Activated CD4-positive, CD25-positive, alpha-beta regulatory T cell treated with anti-CD3 and anti-CD28 coated beads, Interleukin-2, amount 50 U/mL, for 16 hours (primary cell): ENCODE results near the gene TBCE.

Experiments used
- DNase-seq: peaks from one replicate; pipeline ENCODE4 v3.0.0-alpha.2; 2020; ENCODE audit warnings: low read depth, low spot score

Gene TBCE

DNA sequence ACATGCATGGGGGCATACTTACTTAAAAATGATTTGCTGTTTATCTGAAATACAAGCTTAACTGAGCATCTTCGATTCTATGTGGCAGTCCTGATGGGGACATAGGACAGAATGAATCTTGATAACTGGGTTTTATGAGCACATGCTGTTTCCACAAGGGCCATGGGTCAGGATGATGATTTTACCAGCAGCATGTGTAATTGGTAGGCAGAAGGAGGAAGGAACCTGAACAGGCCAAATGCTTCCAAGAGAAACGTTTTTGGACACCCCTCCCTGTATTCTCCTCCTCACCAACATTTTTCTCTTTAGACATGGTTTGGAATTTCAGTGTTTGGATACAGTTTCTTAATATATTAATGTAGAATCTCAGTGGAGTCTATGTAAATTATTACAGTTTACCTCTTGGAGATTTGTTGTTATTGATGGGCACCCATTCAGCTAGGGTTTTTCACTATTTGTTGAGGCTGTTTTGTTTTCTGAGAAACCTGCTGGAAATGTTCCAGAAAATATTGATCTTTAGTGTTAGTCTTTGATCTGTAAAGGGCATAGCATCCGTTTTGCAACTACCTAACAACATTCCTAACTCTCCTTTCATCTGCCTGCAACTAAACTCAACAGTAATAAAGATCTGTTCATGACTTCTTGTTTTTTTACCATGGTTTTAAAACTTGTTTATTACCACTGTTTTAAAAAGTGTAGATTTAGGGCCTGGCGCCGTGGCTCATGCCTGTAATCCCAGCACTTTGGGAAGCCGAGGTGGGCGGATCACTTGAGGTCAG is 42.0 kb downstream of the TBCE start:
- DNase-seq = no peak

DNA sequence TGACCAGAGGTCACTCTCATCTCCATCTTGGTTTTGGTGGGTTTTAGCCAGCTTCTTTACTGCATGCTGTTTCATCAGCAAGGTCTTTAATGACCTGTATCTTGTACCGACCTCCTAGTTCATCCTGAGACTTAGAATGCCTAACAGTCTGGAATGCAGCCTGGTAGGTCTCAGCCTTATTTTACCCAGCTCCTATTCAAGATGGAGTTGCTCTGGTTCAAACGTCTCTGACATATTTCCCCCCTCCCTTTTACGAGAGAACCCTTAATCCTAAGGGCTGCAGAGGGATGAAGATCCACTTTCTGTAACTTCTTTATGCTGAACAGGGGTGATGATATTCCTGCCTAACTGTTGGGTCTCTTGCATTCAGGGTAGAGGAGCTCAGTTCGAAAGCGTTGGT is 43.2 kb downstream of the TBCE start:
- no peak for DNase-seq

GRCh38 chr1:235411489-235412486 is 44.6 kb downstream of the TBCE start:
- no peak for DNase-seq

- peak; percentile 45 for DNase-seq
These were observed 48.0 kb downstream of the TBCE start for GRCh38 chr1:235415008-235415904.

- DNase-seq = no peak
These were observed 49.4 kb downstream of the TBCE start for GRCh38 chr1:235416662-235417049.

DNA sequence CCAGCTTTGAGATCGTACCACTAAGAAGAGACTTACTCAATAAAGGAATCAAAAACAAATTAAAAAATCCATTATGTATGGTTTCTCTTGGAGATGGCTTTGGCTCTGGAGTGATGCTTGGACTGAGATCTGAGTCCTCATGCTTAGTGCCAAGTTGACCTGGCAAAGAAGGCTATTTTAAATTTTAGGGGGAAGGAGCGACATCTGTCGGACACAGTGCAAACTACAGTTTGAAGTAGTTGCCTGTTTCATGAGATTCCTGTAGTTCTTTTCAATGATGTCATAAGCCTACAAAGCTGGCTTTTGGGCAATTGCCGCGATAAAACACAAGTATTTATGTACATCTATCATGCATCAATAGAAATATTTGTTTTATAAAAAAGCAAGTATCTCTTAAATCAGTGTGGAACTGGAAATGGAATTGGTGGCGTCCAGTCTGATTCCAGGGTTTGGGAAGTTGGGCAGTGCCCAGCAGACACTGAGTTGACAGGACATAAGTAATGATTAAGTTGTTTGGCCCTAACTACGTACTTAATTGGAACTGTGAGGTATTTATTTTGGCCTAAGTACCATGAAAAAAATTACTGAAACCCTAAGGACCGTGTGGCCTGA is 50.0 kb downstream of the TBCE start:
- DNase-seq = peak; percentile 33

DNA sequence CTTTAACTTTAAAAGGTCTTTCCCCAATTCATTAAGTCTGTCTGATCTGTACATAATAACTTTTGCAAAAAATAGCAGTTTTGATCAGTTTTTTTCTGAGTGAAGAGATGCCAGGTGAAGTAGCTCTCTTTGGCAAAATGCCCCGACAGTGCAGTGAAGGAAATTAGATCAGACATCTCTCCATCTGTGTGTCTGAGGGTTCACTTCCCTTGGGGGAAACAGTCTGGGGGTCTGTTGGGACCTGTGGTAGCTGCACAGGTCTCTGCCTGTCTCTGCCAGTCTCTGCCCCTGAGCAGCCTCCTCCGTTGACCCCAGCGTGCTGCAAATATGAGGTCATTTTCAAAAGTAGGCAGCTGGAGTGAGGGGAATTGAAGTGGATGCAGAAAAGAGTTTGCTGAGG is 54.5 kb downstream of the TBCE start:
- DNase-seq = no peak

DNA sequence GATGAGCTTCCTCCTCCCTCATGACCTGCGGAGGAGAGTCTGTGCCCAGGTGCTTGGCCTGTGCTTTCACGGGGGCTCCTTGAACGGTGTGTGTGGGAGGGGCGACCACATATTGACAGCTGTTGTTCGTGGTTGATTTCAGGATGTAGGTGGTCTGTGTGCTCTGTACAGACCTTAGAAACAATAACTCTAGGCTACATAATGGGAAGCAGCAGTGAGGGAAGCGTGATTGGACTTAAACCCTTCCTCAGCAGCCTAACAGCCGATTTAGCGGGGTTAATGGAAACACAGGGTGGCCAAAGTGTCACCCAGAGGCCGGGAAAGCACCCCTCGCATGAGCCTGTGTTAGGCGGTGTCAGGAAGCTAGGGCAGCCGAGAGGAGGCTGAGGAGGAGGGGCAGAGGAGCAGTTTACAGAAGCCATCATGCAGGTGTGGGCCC is 56.0 kb downstream of the TBCE start:
- no peak for DNase-seq

GRCh38 chr1:235424092-235424491 is 56.9 kb downstream of the TBCE start:
- no peak for DNase-seq

DNA sequence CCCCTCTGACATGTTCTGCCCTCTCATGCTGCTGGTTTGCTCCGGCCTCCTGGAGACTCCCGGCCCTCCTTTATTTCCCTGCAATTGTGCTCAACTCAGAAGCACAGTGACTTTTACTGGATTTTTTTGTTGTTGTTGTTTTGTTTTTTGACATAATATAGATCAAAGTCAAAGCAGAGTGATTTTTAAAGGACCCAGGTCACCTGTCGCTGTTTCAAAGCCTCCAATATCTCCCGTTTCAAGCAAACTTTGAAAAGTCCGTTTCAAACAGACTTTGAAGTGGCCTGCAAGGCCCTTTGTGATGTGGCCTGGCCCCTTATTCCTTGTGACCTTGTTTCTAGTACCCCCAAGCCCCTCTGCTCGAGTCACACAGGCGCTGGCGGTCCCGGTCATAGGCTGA is 58.1 kb downstream of the TBCE start:
- DNase-seq = no peak

DNA sequence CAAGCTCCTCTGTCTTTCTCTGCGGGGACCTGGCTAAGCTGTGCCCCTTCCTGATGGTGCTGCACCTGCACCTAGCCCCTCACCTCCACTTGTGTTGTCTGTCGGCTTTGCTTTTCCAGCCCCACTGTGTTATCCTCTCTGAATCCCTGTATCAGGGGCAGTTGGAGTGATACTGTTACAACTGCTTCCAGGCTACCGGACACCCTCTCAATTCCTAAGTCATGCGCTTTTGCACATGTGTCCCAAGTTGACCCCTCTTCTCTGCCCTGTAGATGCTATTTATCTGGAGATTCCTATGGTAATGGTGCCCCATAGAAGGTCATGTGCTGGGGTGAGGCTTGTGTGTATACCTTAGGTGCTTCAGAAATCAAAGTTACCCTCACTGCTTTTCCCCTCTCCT is 58.9 kb downstream of the TBCE start:
- DNase-seq = no peak

DNA sequence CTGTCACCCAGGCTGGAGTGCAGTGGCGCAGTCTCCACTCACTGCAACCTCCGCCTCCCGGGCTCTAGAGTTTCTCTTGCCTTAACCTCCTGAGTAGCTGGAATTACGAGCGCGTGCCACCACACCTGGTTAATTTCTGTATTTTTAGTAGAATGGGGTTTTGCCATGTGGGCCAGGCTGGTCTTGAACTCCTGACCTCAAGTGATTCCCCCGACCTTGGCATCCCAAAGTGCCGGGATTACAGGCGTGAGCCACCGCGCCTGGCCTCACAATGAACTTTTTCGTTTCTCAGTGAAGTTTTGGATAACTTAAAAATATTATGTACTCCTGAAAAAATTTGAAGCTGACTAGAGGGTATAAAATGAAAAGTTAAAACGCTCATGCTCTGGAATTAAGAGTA is 59.5 kb downstream of the TBCE start:
- no peak for DNase-seq

- no peak for DNase-seq
These were observed 60.2 kb downstream of the TBCE start for GRCh38 chr1:235427447-235427846.

- DNase-seq = no peak
These were observed 61.9 kb downstream of the TBCE start for GRCh38 chr1:235429143-235429542.

GRCh38 chr1:235430991-235431390 is 63.8 kb downstream of the TBCE start:
- no peak for DNase-seq

GRCh38 chr1:235434001-235434400 is 66.8 kb downstream of the TBCE start:
- DNase-seq = no peak

- DNase-seq = no peak
These were observed 74.0 kb downstream of the TBCE start for GRCh38 chr1:235441159-235441685.

GRCh38 chr1:235442788-235443429 is 75.7 kb downstream of the TBCE start:
- no peak for DNase-seq

DNA sequence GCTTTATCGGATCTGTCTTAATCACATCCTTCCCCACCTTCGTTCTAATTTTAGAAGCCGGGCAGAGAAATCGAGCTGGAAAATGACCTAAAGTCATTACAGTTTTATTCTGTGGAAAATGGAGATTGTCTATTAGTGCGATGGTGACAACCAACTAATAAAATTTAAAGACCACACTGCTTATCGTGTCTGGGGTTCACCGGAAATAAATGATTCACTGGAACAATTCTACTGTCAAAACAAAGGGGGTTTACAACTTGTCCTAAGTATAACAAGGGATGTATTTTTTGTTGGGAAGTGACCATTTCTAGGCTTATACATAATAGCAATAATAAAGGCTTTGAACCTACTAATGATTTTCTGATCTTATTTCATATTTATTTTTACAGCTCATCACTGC is 81.4 kb downstream of the TBCE start:
- DNase-seq = no peak

DNA sequence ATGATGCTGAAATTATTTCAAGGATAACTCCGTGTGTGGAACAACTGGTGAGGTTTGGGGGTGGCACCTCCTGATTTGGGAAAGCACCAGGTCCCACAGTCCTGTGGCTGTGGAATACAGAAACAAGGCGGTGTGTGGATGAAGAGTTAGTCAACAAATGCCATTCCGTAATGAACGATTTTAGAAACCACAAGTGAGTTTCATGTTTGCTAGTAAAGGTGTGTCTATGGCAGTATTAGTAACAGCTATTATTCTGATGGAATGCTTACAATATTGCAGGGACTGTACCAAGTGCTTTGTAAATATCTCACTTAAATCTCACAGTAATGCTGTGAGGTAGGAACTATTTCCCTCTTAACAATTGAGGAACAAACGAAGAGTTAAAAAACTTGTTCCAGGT is 83.2 kb downstream of the TBCE start:
- DNase-seq = no peak
